Testis (tissue), 3 donors: Measurements from ENCODE around the gene ARHGAP32. TPM values are rescaled to one million over a fixed set of nuclear protein-coding genes. Genes with fewer than 3 reads are reported as not detected.

ENCODE experiments used
- DNase-seq: peaks from one replicate; pipeline ENCODE4 v3.0.0-alpha.2; 2019
- H3K27ac ChIP-seq, 2 donors: fragments of 200-600 bp; sonication (generic); one replicate each; pipeline ENCODE4 v1.5.1; 2019
- H3K27me3 ChIP-seq: fragments of 200-600 bp; sonication (generic); one replicate; pipeline ENCODE4 v1.5.1; 2019
- H3K36me3 ChIP-seq: fragments of 200-600 bp; sonication (generic); one replicate; pipeline ENCODE4 v1.5.1; 2017; ENCODE audit warnings: low read depth; ENCODE audit errors: missing control alignments
- H3K4me1 ChIP-seq: fragments of 200-600 bp; sonication (generic); one replicate; pipeline ENCODE4 v1.5.1; 2019
- H3K4me3 ChIP-seq, 2 donors: fragments of 200-600 bp; sonication (generic); one replicate each; pipeline ENCODE4 v1.5.1; 2017 to 2019
- H3K9me3 ChIP-seq: fragments of 200-600 bp; sonication (generic); one replicate; pipeline ENCODE4 v1.5.1; 2017
- CTCF ChIP-seq, 3 experiments: fragments of 450-650 bp in 2 of 3; fragments of 200-600 bp in 1 of 3; sonication (generic) in 1 of 3; IDR thresholded peaks; one replicate each; pipeline ENCODE4 v1.5.1; 2016 to 2019; ENCODE audit warnings: antibody characterized with exemption in 3 of 3, mild to moderate bottlenecking in 2 of 3, moderate library complexity in 1 of 3
- POLR2A ChIP-seq: fragments of 450-650 bp; IDR thresholded peaks from one replicate; pipeline ENCODE4 v1.6.1; 2017; ENCODE audit warnings: antibody characterized with exemption, mild to moderate bottlenecking, moderate library complexity
- WGBS, 2 donors: methylation state at CpG; one replicate each; pipeline ENCODE4 v1.1.5; 2018; 5-methylcytosine and 5-hydroxymethylcytosine counted together
- intact Hi-C: fragments of 100-400 bp; cut with DNase I; formaldehyde crosslinking; loops from one replicate; pipeline ENCODE4 v1.15.1; 2023; ENCODE audit warnings: low total_unique reads
- polyA plus RNA-seq: library from polyadenylated mRNA; stranded (reverse); fragments of 350-450 nt; fragmentation: Illumina TruSeq; extraction: RNeasy Lipid Tissue Mini Kit (QIAGEN cat#74804); gene quantifications from one replicate; pipeline ENCODE4 v1.2.3, GENCODE V29; 2014; ENCODE audit warnings: low read depth, low replicate concordance; ENCODE audit not compliant: insufficient read depth
- total RNA-seq, 2 donors: library from RNA; depleted of rRNA; stranded (reverse); fragments of >200 nt; gene quantifications; one replicate each; pipeline ENCODE4 v1.2.3, GENCODE V29; 2016

Gene ARHGAP32
- total and polyA plus RNA-seq, 3 donors from 2014 or later, result 33.0 to 58.1 (median 53.8) TPM

- no peaks in the 10 kb centered on the region for H3K4me1 ChIP-seq
- TF ChIP-seq CTCF (IDR thresholded peaks at IDR 0.05), result no peak
- TF ChIP-seq POLR2A, result no peak
- WGBS, 2 donors, result 83 to 86% methylated on average over 6 of the region's 6 CpGs
- DNase-seq, result no peak
- H3K27me3 ChIP-seq, result no peaks in the 10 kb centered on the region
- H3K36me3 ChIP-seq, result no peaks in the 10 kb centered on the region
- H3K27ac ChIP-seq, result no peak overlapping the region
- intact Hi-C loops, result no loop called here
- H3K9me3 ChIP-seq, result no peaks in the 10 kb centered on the region
- no peak overlapping the region for H3K4me3 ChIP-seq
Observed at GRCh38 chr11:128967578-128967977, 224.5 kb downstream of the ARHGAP32 start.

GRCh38 chr11:128965485-128965884 lies 226.6 kb downstream of the ARHGAP32 start:
- DNase-seq, result no peak
- 54 to 57% methylated on average over 4 of the region's 4 CpGs for WGBS, 2 donors
- H3K9me3 ChIP-seq, result no peaks in the 10 kb centered on the region
- no peak overlapping the region for H3K27ac ChIP-seq
- no peaks in the 10 kb centered on the region for H3K27me3 ChIP-seq
- TF ChIP-seq POLR2A, result no peak
- no peak for TF ChIP-seq CTCF (IDR thresholded peaks at IDR 0.05)
- H3K4me3 ChIP-seq, result no peak overlapping the region
- H3K4me1 ChIP-seq, result no peaks in the 10 kb centered on the region
- no peaks in the 10 kb centered on the region for H3K36me3 ChIP-seq
- intact Hi-C loops, result no loop called here

- intact Hi-C loops, result no loop called here
- no peaks in the 10 kb centered on the region for H3K36me3 ChIP-seq
Observed at GRCh38 chr11:128964463-128964930, 227.6 kb downstream of the ARHGAP32 start.

GRCh38 chr11:128963744-128964325 lies 228.3 kb downstream of the ARHGAP32 start:
- Histone ChIP-seq H3K27ac (no peak overlapping the region), H3K4me3 (no peak overlapping the region), H3K36me3 (no peaks in the 10 kb centered on the region), H3K4me1 (no peaks in the 10 kb centered on the region), H3K9me3 (no peaks in the 10 kb centered on the region), H3K27me3 (no peaks in the 10 kb centered on the region)
- TF ChIP-seq POLR2A (no peak), CTCF (IDR thresholded peaks at IDR 0.05) (no peak)
- intact Hi-C loops, result no loop called here
- no peak for DNase-seq
- WGBS, 2 donors, result 80 to 86% methylated on average over 3 of the region's 3 CpGs

More at GRCh38 chr11:128964463-128964930, 227.6 kb downstream of the ARHGAP32 start:
- Histone ChIP-seq H3K4me3 (no peak overlapping the region), H3K27me3 (no peaks in the 10 kb centered on the region), H3K4me1 (no peaks in the 10 kb centered on the region), H3K27ac (no peak overlapping the region), H3K9me3 (no peaks in the 10 kb centered on the region)
- no peak for DNase-seq
- 83% methylated on average over 7 of the region's 7 CpGs for WGBS, 2 donors
- TF ChIP-seq POLR2A (no peak), CTCF (IDR thresholded peaks at IDR 0.05) (no peak)

GRCh38 chr11:128962896-128963295 lies 229.2 kb downstream of the ARHGAP32 start:
- DNase-seq, result no peak
- intact Hi-C loops, result no loop called here
- Histone ChIP-seq H3K9me3 (no peaks in the 10 kb centered on the region), H3K36me3 (no peaks in the 10 kb centered on the region), H3K27ac (no peak overlapping the region), H3K4me1 (no peaks in the 10 kb centered on the region), H3K4me3 (no peak overlapping the region), H3K27me3 (no peaks in the 10 kb centered on the region)
- 90 to 93% methylated on average over 5 of the region's 5 CpGs for WGBS, 2 donors
- TF ChIP-seq POLR2A (no peak), CTCF (IDR thresholded peaks at IDR 0.05) (no peak)
